ENCODE measurements around the gene RAB6D.
"Not testable (repeated sequence)": the region's sequence is repeated elsewhere in the genome, so short reads cannot be mapped to it uniquely, and the experiment has no call there.

Gene RAB6D

DNA sequence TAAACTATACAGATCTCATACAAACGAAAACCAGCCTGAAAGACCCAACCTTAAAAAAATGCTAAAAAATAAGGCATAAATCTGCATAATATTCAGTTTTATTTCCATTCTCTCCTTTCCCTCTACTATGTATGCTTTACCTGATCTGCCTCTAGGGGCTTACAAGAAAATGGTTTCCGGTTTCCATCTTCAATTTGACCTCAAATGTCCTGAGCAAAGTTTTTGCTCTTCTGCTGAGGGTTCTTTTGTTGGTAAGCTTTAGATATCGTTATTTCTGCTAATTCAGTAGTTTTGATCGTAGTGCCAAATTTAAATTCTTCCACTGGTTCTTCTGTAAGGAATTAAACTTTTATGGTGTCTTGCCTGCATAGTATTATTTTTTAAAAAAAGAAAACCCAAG lies 2.2 kb downstream of the RAB6D start:
- not testable (repeated sequence) for H3K36me3 ChIP-seq (ENCODE audit: insufficient read depth, low read length); H3F3A ChIP-seq (ENCODE audit: low read depth); H3K4me2 ChIP-seq (ENCODE audit: low read depth, low read length, poor library complexity, severe bottlenecking); H3K27me3 ChIP-seq (ENCODE audit: insufficient read depth, low read length, poor library complexity, severe bottlenecking); H3K9me2 ChIP-seq (replicated peaks; ENCODE audit: low read depth, low read length); H3K79me2 ChIP-seq (ENCODE audit: insufficient read depth, low read length); H3K4me3 ChIP-seq (ENCODE audit: low read length, poor library complexity, severe bottlenecking); H3K4me1 ChIP-seq (ENCODE audit: insufficient read depth, low read length, poor library complexity, severe bottlenecking); H3K9ac ChIP-seq (ENCODE audit: low read depth, low read length, poor library complexity, severe bottlenecking); H2AFZ ChIP-seq (ENCODE audit: low read length); H4K20me1 ChIP-seq (ENCODE audit: insufficient read depth, low read length, poor library complexity, severe bottlenecking); H3K9me3 ChIP-seq (ENCODE audit: insufficient read depth, low read depth, low read length)
- TF ChIP-seq, protein P1, sequence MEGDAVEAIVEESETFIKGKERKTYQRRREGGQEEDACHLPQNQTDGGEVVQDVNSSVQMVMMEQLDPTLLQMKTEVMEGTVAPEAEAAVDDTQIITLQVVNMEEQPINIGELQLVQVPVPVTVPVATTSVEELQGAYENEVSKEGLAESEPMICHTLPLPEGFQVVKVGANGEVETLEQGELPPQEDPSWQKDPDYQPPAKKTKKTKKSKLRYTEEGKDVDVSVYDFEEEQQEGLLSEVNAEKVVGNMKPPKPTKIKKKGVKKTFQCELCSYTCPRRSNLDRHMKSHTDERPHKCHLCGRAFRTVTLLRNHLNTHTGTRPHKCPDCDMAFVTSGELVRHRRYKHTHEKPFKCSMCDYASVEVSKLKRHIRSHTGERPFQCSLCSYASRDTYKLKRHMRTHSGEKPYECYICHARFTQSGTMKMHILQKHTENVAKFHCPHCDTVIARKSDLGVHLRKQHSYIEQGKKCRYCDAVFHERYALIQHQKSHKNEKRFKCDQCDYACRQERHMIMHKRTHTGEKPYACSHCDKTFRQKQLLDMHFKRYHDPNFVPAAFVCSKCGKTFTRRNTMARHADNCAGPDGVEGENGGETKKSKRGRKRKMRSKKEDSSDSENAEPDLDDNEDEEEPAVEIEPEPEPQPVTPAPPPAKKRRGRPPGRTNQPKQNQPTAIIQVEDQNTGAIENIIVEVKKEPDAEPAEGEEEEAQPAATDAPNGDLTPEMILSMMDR (conservative IDR thresholded peaks at IDR 0.05; ENCODE audit: low read length): 0 out of 2 replicates have a peak, but pooled peaks have one; percentile 27

DNA sequence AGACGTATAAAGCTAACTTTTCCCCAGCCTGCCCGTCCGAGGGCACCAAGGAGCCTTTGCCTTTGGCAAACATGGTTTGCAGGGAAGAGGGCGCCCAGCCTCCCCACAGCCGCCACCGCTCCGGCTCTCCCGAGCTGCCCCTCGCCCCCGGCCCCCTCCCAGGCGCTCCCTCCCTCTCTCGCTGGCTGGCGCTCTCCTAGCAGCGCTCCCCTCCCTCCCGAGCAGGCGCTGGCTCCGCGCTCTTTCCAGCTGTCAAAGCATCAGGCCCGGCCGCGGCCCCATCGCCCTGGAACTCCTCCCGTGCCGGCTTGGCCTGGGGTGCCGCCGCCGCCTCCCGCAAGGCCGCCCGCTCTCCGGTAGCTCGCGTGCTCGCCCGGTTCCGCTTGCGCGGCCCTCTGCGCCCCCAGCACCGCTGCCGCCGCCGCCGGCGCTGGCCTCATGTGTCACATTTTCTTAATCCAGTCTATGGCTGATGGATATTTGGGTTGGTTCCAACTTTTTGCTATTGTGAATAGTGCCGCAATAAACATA lies 10.7 kb downstream of the RAB6D start:
- not testable (repeated sequence) for H2AFZ ChIP-seq (ENCODE audit: low read length); H3K9me3 ChIP-seq (ENCODE audit: insufficient read depth, low read depth, low read length); H3K9ac ChIP-seq (ENCODE audit: low read depth, low read length, poor library complexity, severe bottlenecking); H3K9me2 ChIP-seq (replicated peaks; ENCODE audit: low read depth, low read length); H3K4me1 ChIP-seq (ENCODE audit: insufficient read depth, low read length, poor library complexity, severe bottlenecking); H3K79me2 ChIP-seq (ENCODE audit: insufficient read depth, low read length); H3K4me2 ChIP-seq (ENCODE audit: low read depth, low read length, poor library complexity, severe bottlenecking); H3F3A ChIP-seq (ENCODE audit: low read depth); H3K4me3 ChIP-seq (ENCODE audit: low read length, poor library complexity, severe bottlenecking); H3K27me3 ChIP-seq (ENCODE audit: insufficient read depth, low read length, poor library complexity, severe bottlenecking); H4K20me1 ChIP-seq (ENCODE audit: insufficient read depth, low read length, poor library complexity, severe bottlenecking); H3K36me3 ChIP-seq (ENCODE audit: insufficient read depth, low read length)

DNA sequence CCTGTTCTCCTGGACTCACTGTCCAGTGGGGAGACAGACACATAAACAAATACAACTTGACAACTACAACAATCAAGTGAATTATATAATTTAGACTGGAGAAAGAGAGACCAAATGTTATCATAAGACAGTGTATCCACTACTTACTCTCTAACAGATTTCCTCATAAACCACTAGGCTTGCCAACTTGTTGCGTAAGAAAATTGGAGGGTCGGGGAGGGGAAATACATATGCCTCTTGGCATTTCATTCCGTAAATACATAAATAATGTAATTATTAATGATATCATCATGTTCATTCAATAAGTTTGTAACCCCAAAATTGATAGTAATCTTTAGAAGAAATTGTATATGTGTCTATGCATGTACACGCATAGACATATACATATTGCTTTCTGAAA lies 14.9 kb downstream of the RAB6D start:
- Histone ChIP-seq H3K79me2 (ENCODE audit: insufficient read depth, low read length) (no peaks in the 10 kb centered on the region), H3K36me3 (ENCODE audit: insufficient read depth, low read length) (no peaks in the 10 kb centered on the region), H4K20me1 (ENCODE audit: insufficient read depth, low read length, poor library complexity, severe bottlenecking) (no peaks in the 10 kb centered on the region), H3K9me3 (ENCODE audit: insufficient read depth, low read depth, low read length) (no peaks in the 10 kb centered on the region), H3K4me1 (ENCODE audit: insufficient read depth, low read length, poor library complexity, severe bottlenecking) (no peaks in the 10 kb centered on the region), H3K27me3 (ENCODE audit: insufficient read depth, low read length, poor library complexity, severe bottlenecking) (no peaks in the 10 kb centered on the region), H3K4me2 (ENCODE audit: low read depth, low read length, poor library complexity, severe bottlenecking) (no peak overlapping the region), H2AFZ (ENCODE audit: low read length) (no peak overlapping the region), H3F3A (ENCODE audit: low read depth) (no peaks in the 10 kb centered on the region), H3K4me3 (ENCODE audit: low read length, poor library complexity, severe bottlenecking) (no peak overlapping the region), H3K9me2 (replicated peaks; ENCODE audit: low read depth, low read length) (no peaks in the 10 kb centered on the region), H3K9ac (ENCODE audit: low read depth, low read length, poor library complexity, severe bottlenecking) (no peak overlapping the region)
- TF ChIP-seq, protein P1 (conservative IDR thresholded peaks at IDR 0.05; ENCODE audit: low read length): no peak

DNA sequence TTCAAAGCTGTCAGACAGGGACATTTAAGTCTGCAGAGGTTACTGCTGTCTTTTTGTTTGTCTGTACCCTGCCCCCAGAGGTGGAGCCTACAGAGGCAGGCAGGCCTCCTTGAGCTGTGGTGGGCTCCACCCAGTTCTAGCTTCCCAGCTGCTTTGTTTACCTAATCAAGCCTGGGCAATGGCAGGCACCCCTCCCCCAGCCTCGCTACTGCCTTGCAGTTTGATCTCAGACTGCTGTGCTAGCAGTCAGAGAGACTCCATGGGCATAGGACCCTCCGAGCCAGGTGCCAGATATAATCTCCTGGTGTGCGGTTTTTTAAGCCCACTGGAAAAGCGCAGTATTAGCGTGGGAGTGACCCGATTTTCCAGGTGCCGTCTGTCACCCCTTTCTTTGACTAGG lies 16.9 kb downstream of the RAB6D start:
- not testable (repeated sequence) for H3K9ac ChIP-seq (ENCODE audit: low read depth, low read length, poor library complexity, severe bottlenecking)

DNA sequence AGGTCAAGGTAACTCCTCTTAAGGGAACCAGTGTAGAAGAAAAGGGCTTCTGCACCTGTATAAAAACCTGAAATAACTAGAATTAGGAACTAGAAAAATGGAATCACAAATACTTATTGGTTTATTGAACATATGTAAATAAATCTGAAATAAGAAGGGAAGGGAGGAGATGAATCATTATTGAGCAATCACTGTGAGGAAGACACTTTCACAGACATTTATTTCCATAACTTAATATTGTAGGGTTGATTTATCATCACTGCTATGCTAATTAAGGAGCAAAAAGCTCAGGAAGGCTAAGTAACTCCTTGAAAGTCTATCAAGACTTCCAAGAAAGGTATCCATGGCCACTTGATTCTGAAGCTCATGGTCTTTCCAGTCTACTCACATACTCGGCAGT lies 24.7 kb downstream of the RAB6D start:
- not testable (repeated sequence) for H3K79me2 ChIP-seq (ENCODE audit: insufficient read depth, low read length); H3K9ac ChIP-seq (ENCODE audit: low read depth, low read length, poor library complexity, severe bottlenecking); H2AFZ ChIP-seq (ENCODE audit: low read length); H3K9me2 ChIP-seq (replicated peaks; ENCODE audit: low read depth, low read length); H3K4me1 ChIP-seq (ENCODE audit: insufficient read depth, low read length, poor library complexity, severe bottlenecking); H3K36me3 ChIP-seq (ENCODE audit: insufficient read depth, low read length); H3K27me3 ChIP-seq (ENCODE audit: insufficient read depth, low read length, poor library complexity, severe bottlenecking); H4K20me1 ChIP-seq (ENCODE audit: insufficient read depth, low read length, poor library complexity, severe bottlenecking); H3K4me3 ChIP-seq (ENCODE audit: low read length, poor library complexity, severe bottlenecking); H3K9me3 ChIP-seq (ENCODE audit: insufficient read depth, low read depth, low read length); H3K4me2 ChIP-seq (ENCODE audit: low read depth, low read length, poor library complexity, severe bottlenecking); H3F3A ChIP-seq (ENCODE audit: low read depth)

More for the DNA sequence above, 16.9 kb downstream of the RAB6D start:
- not testable (repeated sequence) for H3K4me1 ChIP-seq (ENCODE audit: insufficient read depth, low read length, poor library complexity, severe bottlenecking); H3K9me3 ChIP-seq (ENCODE audit: insufficient read depth, low read depth, low read length); H4K20me1 ChIP-seq (ENCODE audit: insufficient read depth, low read length, poor library complexity, severe bottlenecking); H2AFZ ChIP-seq (ENCODE audit: low read length); H3F3A ChIP-seq (ENCODE audit: low read depth); H3K79me2 ChIP-seq (ENCODE audit: insufficient read depth, low read length); H3K27me3 ChIP-seq (ENCODE audit: insufficient read depth, low read length, poor library complexity, severe bottlenecking); H3K4me3 ChIP-seq (ENCODE audit: low read length, poor library complexity, severe bottlenecking); H3K4me2 ChIP-seq (ENCODE audit: low read depth, low read length, poor library complexity, severe bottlenecking); H3K9me2 ChIP-seq (replicated peaks; ENCODE audit: low read depth, low read length); H3K36me3 ChIP-seq (ENCODE audit: insufficient read depth, low read length)

DNA sequence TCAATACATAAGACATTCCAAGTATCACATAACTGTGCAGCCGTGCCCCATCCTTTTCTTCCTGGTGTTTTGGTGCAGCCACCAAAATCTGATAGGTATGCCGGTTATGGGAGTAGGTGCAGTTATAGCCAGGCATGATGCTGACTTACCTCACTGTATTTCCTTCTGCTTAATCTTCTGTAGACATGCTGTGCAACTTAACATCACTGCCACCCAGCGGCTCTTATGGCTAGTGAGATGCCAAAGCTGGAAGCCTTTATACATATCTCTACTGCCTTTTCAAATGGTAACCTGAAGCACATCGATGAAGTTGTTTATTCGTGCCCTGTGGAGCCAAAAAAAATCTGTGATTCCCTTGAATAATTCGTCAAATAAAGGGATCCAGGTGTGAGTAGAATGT lies 28.6 kb downstream of the RAB6D start:
- not testable (repeated sequence) for H3K4me2 ChIP-seq (ENCODE audit: low read depth, low read length, poor library complexity, severe bottlenecking); H3F3A ChIP-seq (ENCODE audit: low read depth); H3K36me3 ChIP-seq (ENCODE audit: insufficient read depth, low read length); H3K9ac ChIP-seq (ENCODE audit: low read depth, low read length, poor library complexity, severe bottlenecking); H4K20me1 ChIP-seq (ENCODE audit: insufficient read depth, low read length, poor library complexity, severe bottlenecking); H3K9me3 ChIP-seq (ENCODE audit: insufficient read depth, low read depth, low read length); H3K79me2 ChIP-seq (ENCODE audit: insufficient read depth, low read length); H3K9me2 ChIP-seq (replicated peaks; ENCODE audit: low read depth, low read length); H3K4me3 ChIP-seq (ENCODE audit: low read length, poor library complexity, severe bottlenecking); H3K27me3 ChIP-seq (ENCODE audit: insufficient read depth, low read length, poor library complexity, severe bottlenecking); H3K4me1 ChIP-seq (ENCODE audit: insufficient read depth, low read length, poor library complexity, severe bottlenecking); H2AFZ ChIP-seq (ENCODE audit: low read length)
